GM04504 (cell line): Measurements from ENCODE around the gene VAV1.
"Not testable (repeated sequence)": the region's sequence is repeated elsewhere in the genome, so short reads cannot be mapped to it uniquely, and the experiment has no call there.

Experiments used
- DNase-seq: peaks from one replicate; pipeline ENCODE4 v3.0.0-alpha.2; 2012; ENCODE audit warnings: low read depth

VAV1 gene

DNA sequence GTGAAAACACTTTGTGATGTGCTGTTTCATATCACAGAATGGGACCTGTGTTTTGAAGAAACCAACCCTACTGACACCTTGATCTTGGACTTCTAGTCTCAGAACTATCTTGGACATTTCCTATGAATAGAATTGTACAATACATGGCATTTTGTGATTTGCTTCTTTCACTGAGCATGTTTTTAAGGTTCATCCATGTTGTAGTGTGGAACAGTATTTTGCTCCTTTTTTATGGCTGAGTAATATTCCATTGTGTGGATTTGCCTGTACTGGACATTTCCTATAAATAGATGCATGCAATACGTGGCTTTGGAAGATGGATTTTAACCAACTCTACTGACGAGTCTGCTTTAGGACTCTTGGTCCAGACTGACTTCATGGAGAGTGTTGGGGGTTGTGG, 46.8 kb downstream of the VAV1 start:
- no peak for DNase-seq

DNA sequence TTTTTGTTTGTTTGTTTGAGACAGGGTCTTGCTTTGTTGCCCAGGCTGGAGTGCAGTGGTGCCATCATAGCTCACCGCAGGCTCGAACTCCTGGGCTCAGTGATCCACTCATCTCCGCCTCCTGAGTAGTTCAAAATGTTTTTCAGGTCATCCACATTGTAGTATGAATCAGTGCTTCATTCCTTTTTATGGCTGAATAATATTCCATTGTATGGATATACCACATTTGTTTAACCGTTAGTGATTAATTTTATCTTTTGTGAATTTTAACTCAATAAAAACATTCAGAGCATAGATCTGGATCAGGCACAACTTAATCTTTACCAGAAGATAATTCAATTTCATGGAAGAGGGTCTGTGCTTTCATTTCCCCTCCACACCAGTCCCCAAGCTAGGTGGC, 47.7 kb downstream of the VAV1 start:
- DNase-seq: no peak

DNA sequence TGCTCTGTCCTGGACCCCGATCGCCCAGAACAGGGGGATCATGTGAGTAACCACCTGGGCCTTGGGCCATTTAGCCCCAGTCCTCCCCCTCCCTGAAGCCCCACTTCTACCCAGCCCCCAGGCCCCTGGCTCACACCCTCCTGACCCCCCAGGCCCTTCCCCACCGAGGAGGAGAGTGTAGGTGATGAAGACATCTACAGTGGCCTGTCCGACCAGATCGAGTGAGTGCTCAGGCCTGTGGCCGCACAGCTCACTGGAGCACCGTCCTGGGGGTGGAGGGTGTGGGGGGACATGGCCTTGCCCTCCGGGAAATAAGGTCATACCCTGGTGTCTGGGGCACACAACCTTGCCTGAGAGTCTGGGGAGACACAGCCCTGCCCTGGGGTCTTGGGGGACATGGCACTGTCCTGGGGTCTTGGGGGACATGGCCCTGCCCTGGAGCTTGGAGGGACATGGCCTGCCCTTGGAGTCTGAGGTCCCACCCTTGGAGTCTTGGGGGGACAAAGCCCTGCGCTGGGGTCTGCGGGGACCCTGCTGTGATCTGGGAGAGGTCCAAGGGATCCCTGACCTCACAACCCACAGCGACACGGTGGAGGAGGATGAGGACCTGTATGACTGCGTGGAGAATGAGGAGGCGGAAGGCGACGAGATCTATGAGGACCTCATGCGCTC, 49.3 kb downstream of the VAV1 start:
- DNase-seq: no peak

DNA sequence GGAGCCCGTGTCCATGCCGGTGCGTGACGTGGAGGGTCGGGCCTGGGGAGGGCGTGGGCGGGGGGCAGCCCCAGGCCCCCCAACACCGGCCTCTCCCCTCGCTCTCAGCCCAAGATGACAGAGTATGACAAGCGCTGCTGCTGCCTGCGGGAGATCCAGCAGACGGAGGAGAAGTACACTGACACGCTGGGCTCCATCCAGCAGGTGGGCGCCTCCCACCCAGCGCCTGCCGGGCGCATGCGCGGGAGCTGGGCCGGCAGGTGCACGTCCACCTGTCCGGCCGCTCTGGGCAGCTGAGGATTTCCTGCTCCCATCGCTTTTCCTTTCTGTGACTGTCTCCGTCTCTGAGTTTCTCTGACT, 49.8 kb downstream of the VAV1 start:
- no peak for DNase-seq

DNA sequence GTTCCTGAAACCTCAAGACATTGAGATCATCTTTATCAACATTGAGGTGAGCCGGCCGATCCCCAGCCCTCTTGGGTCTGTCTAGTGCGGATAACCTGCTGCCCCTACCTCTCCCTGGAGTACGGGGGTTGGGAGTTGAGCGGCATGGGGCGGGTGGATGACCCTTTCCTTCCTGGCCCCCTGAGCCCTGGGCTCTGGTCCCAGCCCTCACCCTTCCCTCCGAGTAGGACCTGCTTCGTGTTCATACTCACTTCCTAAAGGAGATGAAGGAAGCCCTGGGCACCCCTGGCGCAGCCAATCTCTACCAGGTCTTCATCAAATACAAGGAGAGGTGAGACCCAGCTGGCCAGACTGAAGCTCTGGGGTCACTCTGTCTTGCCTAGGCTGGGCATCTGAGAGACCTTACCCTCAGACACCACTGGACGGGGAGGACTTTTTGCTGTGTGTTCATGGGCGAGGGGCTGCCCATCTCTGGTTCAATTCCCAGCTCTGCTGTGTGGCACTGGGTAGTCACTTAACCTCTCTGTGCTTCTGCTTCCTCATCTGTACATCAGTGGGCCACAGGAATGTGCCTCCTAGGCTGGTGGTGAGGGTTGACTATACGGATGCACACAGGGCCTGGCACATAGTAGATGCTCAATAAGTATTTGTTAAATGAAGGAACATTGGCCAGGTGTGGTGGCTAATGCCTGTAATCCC, 52.7 kb downstream of the VAV1 start:
- no peak for DNase-seq

DNA sequence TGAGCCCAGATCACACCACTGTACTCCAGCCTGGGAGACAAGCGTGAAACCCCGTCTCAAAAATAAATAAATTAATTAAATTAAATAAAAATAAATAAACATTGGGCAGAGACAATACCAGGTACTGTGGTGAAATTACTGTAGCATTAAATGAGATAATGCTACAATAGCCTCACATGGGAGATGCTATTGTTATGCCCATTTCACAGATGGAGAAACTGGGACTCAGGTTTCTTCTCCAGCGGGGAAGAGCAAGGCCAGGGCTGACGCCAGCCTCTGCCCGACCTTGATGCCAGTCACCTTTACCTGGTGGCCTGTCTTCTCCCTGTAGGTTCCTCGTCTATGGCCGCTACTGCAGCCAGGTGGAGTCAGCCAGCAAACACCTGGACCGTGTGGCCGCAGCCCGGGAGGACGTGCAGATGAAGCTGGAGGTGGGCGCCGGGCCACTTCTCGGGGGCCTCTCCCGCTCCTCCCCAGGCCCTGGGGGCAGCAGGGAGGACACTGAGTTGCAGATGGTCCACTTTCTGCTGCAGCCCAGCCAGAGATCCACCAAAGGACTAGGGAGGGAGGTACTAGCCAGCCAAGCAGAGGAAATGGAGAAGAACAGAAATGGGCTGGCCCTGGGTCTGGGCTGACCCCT, 53.9 kb downstream of the VAV1 start:
- no peak for DNase-seq

DNA sequence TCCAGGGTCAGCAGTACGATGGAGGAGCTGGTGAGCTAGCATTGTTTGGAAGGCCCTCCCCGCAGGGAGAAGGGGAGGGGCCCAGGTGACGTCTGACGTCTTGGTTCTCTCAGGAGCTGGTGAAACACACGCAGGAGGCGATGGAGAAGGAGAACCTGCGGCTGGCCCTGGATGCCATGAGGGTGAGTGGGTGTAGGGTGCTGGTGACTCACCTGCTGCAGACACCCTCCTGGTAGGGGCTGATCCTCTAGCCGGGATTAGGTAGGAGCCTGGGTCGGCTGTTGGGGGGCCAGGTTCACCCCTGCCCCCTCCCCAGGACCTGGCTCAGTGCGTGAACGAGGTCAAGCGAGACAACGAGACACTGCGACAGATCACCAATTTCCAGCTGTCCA, 55.8 kb downstream of the VAV1 start:
- DNase-seq: no peak

DNA sequence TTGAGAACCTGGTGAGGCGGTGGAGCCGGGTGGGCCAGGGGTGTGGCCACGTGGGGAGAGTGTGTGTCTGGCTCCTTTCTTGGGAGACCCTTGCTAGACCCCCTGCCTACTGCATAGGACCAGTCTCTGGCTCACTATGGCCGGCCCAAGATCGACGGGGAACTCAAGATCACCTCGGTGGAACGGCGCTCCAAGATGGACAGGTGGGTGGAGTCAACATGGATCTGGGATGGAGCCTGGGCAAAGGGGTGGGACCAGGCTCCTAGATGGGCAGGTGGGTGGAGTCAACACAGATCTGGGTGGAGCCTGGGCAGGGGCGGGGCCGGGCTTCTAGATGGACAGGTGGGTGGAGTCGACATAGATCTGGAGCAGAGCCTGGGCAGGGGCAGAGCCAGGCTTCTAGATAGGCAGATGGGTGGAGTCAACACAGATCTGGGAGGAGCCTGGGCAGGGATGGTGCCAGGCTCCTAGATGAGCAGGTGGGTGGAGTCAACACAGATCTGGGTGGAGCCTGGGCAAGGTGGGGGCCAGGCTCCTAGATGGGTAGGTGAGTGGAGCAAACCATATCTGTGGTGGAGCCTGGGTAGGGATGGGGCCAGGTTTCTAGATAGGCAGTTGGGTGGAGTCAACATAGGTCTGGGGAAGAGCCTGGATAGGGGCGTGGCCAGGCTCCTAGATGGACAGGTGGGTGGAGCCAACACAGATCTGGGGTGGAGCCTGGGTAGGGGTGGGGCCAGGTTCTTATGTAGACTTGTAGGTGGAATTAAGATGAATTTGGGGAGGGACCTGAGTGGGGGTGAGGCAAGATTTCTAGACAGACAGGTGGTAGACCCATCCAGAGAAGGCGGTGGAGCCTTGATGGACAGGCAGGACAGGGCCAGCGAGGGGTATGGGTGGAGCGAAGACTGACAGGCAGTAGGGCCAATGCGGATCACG, 56.5 kb downstream of the VAV1 start:
- no peak for DNase-seq

DNA sequence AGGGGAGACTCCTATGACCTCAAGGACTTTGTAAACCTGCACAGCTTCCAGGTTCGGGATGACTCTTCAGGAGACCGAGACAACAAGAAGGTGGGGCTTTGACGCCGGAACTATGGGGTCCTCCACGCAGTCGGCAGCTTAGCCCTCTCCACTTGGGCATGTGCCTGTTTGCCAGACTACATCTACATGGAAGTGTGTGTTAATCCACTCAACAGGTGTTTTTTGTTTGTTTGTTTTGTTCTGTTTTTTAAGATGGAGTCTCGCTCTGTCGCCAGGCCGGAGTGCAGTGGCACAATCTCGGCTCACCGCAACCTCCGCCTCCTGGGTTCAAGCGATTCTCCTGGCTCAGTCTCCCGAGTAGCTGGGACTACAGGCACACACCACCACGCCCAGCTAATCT, 57.3 kb downstream of the VAV1 start:
- DNase-seq: not testable (repeated sequence)

DNA sequence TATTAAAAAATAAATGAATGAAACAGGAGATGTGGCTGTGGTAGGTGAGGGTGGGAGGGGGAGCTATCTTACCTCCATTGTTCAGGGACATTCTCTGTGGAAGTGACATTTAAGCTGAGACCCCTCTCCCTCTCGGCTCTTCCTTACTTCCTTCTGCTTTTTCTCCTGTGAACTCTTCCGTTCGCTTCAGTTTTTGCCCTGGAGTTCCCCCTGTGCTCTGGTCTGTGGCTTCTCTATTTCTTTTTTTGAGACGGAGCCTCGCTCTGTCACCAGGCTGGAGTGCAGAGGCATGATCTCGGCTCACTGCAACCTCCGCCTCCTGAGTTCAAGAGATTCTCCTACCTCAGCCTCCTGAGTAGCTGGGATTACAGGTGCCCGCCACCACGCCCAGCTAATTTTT, 58.6 kb downstream of the VAV1 start:
- not testable (repeated sequence) for DNase-seq

DNA sequence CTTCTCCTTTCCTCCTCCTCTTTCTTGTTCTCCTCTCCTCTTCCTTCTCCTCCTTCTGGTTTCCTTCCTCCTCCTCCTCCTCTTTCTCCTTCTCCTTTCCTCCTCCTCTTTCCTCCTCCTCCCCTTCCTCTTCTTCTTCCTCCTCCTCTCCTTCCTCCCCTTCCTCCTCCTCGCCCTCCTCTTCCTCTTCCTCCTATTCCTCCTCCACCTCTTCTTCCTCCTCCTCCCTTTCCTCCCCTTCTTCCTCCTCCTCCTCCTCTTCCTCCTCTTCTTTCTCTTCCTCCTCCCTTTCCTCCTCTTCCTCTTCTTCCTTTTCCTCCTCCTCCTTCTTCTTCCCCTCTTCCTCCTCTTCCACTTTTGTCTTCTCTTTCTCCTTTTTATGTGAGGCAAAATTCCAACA, 59.9 kb downstream of the VAV1 start:
- no peak for DNase-seq

DNA sequence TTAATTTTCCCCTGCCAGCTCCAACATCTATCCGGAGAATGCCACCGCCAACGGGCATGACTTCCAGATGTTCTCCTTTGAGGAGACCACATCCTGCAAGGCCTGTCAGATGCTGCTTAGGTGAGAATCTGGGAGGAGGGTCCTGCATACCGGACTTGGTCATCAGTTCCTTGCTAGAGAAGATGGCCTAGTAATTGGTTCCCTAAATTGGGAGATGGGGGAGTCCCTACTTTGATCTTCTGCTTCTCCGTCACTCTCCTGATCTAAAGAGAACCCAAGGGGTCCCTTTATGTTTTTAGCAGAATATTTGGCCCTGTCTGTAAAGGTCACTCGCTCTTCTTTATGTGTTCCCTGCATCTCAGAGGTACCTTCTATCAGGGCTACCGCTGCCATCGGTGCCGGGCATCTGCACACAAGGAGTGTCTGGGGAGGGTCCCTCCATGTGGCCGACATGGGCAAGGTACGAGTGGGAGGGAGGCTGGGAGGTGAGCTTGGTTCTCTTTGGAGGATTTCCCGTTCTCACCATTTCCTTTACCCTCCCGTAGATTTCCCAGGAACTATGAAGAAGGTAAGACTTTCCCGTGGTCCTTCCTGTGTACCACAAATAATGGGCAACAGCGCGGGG, 60.8 kb downstream of the VAV1 start:
- DNase-seq: no peak

DNA sequence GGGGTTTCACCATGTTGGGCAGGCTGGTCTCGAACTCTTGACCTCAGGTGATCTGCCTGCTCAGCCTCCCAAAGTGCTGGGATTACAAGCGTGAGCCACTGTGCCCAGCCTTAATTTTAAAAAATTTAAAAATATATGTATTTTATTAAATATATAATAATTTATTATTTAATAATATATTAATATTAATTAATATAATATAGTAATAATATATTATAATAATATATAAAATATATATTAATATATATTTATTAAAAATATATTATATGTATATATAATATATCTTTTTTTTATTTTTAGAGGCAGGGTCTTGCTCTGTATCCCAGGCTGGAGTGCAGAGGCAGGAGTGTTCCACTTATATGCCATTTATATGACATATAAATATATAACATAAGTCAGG, 61.9 kb downstream of the VAV1 start:
- no peak for DNase-seq

DNA sequence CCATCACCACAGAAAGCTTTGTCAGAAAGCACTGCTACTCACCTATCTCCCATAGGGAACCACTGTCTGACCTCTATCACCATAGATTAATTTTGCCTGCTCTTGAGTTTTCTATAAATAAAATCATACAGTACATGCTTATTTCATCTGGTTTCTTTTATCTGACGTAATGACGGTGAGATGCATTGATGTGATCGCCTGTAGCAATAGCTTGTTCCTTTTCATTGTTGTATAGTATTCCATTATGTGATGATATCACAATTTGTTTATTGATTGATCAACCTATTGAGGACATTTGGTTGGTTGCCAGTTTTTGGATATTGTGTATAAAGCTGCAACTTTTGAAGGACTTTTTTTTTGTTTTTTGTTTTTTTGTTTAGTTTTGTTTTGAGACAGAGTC, 63.0 kb downstream of the VAV1 start:
- DNase-seq: no peak

DNA sequence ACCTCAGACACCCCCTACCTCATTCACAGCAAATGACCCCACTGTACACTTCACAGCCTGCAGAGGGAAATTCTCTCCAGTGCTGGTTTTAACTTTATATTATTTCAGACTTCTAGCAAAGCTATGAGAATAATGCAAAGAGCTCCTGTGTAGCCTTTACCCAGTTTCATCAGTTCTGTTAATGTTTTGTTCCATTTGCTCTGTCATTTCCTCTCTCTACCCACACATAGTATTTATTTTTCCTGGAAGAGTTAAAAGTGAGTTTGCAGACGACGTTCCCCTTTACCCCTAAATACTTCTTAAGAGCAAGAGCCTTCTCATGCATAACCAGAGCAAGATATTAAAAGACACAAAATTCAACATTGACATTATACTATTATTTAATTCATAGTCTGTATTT, 65.0 kb downstream of the VAV1 start:
- DNase-seq: no peak

DNA sequence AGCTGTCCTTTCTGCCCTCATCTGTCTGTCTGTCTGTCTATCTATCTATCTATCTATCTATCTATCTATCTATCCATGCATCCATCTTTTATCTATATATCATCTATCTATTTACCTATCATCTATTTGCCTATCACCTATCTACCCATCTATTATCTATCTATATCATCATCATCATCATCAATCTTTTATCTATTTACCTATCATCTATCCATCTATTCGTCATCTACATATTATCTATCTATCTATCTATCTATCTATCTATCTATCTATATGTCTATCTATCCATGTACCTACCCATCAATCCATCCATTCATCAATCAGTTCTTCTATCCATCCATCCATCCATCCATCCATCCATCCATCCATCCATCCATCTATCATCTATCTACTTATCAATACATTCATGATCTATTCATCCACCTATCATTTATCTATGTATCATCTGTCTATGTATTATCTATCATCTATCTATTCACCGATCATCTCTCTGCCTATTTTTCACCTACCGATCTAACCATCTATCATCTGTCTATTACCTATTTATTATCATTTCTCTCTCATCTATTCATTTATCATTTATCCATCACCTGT, 65.7 kb downstream of the VAV1 start:
- no peak for DNase-seq

DNA sequence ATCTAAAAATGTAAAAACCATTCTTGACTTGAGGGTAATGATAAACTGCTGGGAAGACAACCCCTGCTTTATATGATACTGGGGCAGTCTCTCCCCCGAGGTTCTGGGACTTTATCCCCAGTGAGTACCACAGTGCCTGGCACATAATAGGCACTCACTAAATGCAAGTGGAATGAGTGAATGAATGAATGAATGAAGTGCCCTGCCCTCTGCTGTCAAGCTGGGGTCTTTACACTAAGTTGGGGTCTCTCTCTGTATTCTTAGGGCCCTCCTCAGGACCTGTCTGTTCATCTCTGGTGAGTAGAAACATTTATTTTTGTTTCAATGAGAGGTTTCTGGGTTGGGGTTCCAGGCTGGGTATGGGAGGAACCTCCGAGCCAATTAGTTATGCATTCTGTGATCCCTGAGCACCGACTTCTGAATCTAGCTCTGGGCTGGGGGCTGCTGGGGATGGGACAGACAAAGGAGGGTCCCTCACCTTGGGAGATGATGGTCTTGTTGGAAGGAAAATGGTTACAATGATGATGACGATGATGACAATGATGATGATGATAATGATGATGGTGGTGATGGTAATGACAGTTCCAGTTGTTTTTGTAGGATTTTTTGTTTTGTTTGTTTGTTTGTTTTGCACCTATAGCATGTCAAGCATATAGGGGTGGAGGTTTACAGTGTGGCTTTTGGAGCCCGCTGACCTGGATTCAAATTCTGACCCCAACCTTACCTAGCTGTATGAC, 70.5 kb downstream of the VAV1 start:
- DNase-seq: no peak

DNA sequence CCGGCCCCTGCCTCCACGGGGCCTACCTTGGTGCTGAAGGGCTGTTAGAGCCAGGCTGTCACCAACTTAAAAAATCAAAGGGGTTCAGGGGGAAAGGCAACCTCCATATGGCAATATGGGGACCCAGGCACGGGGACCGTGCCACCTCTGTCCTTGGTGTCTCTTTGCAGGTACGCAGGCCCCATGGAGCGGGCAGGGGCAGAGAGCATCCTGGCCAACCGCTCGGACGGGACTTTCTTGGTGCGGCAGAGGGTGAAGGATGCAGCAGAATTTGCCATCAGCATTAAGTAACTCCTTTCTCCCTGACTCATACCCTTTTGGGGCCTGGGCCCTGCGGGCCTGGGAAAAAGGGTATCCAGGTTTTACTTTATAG, 75.3 kb downstream of the VAV1 start:
- no peak for DNase-seq

DNA sequence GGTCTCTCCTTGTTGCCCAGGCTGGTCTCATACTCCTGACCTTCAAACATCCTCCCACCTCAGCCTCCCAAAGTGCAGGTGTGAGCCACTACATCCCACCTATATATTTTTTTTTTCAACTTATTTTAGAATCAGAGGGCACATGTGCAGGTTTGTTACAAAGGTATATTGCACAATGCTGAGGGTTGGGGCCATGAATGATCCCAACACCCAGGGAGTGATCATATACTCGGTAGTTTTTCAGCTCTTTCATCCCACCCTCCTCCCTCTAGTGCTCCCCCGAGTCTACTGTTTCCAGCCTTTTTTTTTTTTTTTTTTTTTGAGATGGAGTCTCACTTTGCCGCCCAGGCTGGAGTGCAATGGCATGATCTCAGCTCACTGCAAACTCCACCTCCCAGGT, 76.5 kb downstream of the VAV1 start:
- no peak for DNase-seq

DNA sequence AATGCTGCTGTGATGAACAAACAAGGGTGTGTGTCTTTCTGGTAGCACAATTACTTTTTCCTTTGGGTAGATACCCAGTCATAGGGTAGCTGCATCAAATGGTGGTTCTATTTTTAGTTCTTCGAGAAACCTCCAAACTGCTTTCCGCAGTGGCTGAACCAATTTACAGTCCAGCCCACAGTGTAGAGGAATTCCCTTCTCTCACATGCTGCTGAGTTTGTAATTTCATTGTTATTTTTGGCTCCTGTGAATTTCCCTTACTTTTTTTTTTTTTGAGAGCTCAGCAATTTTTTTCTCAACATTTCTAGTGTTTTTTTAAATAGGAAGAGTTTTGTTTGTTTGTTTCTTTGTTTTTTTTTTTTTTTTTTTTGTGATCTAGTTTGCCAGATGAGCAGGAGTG, 77.4 kb downstream of the VAV1 start:
- DNase-seq: no peak

DNA sequence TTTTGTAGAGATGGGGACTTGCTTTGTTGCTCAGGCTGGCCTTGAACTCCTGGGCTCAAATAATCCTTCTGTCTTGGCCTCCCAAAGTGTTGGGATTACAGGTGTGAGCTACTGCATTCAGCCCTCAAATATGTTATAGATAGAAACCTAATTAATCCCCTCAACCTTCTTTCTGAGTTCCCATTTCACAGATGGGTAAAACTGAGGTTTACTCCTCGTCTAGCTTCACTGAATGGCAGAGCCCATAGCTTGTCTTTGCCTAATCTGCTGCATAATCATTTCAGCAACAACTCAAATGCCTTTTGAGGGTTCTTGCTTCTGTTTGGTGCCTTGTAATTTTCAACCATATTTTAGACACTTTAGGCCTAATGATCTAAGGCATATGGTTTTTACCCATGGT, 78.9 kb downstream of the VAV1 start:
- DNase-seq: no peak
